Ovary (tissue), 3 donors: ENCODE data around the gene PTRH2.

ENCODE experiments used
- CTCF ChIP-seq, 3 donors: fragments of 450-650 bp in 2 of 3; fragments of 200-600 bp in 1 of 3; IDR thresholded peaks; one replicate each; pipeline versions ENCODE4 v1.5.1 to v1.8.0; 2016 to 2022; ENCODE audit warnings: antibody characterized with exemption in 3 of 3, mild to moderate bottlenecking in 1 of 3
- POLR2A ChIP-seq: fragments of 450-650 bp; IDR thresholded peaks from one replicate; pipeline ENCODE4 v1.6.1; 2017; ENCODE audit warnings: antibody characterized with exemption, mild to moderate bottlenecking, moderate library complexity
- donor health status: DM: no; HTN: no; CAD: no.

GRCh38 chr17:59702304-59702703 is 4.9 kb downstream of the PTRH2 start:
- no peak for TF ChIP-seq CTCF (IDR thresholded peaks at IDR 0.05)
- no peak for TF ChIP-seq POLR2A
